ENCODE data around the gene DHX29. TPM values are rescaled to one million over a fixed set of nuclear protein-coding genes. Genes with fewer than 3 reads are reported as not detected.

DHX29 gene
- total RNA-seq, 1 experiment from 2014 or later, result 24.3 TPM

DNA sequence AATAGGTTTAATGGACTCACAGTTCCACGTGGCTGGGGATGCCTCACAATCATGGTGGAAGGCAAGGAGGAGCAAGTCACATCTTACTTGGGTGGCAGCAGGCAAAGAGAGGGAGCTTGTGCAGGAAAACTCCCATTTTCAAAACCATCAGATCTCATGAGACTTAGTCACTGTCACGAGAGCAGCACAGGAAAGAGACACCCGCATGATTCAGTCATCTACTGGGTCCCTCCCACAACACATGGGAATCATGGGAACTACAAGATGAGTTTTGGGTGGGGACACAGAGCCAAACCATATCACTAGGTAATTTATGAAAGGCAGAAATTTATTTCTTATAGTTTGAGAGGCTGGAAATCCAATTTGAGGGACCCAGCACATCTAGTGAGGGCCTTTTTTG lies 40.3 kb upstream of the DHX29 start:
- no peak for TF ChIP-seq YY1 (IDR thresholded peaks at IDR 0.05; ENCODE audit: extremely low read depth, insufficient replicate concordance, low read depth, low read length)
- no peak for TF ChIP-seq SRF (IDR thresholded peaks at IDR 0.05; ENCODE audit: low read depth)
- TF ChIP-seq, protein P1, sequence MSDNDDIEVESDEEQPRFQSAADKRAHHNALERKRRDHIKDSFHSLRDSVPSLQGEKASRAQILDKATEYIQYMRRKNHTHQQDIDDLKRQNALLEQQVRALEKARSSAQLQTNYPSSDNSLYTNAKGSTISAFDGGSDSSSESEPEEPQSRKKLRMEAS (IDR thresholded peaks at IDR 0.05), result no peak
- no peak for TF ChIP-seq TCF7L2 (IDR thresholded peaks at IDR 0.05; ENCODE audit: borderline replicate concordance, extremely low read depth, insufficient read depth, insufficient read length)
- TF ChIP-seq, protein P2, sequence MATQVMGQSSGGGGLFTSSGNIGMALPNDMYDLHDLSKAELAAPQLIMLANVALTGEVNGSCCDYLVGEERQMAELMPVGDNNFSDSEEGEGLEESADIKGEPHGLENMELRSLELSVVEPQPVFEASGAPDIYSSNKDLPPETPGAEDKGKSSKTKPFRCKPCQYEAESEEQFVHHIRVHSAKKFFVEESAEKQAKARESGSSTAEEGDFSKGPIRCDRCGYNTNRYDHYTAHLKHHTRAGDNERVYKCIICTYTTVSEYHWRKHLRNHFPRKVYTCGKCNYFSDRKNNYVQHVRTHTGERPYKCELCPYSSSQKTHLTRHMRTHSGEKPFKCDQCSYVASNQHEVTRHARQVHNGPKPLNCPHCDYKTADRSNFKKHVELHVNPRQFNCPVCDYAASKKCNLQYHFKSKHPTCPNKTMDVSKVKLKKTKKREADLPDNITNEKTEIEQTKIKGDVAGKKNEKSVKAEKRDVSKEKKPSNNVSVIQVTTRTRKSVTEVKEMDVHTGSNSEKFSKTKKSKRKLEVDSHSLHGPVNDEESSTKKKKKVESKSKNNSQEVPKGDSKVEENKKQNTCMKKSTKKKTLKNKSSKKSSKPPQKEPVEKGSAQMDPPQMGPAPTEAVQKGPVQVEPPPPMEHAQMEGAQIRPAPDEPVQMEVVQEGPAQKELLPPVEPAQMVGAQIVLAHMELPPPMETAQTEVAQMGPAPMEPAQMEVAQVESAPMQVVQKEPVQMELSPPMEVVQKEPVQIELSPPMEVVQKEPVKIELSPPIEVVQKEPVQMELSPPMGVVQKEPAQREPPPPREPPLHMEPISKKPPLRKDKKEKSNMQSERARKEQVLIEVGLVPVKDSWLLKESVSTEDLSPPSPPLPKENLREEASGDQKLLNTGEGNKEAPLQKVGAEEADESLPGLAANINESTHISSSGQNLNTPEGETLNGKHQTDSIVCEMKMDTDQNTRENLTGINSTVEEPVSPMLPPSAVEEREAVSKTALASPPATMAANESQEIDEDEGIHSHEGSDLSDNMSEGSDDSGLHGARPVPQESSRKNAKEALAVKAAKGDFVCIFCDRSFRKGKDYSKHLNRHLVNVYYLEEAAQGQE (IDR thresholded peaks at IDR 0.05; ENCODE audit: low read depth), result no peak
- no peak for TF ChIP-seq POLR2AphosphoS5 (IDR thresholded peaks at IDR 0.05; ENCODE audit: low read depth, low read length)
- TF ChIP-seq SP1 (IDR thresholded peaks at IDR 0.05; ENCODE audit: low read depth), result no peak
- TF ChIP-seq POLR2A (IDR thresholded peaks at IDR 0.05; ENCODE audit: borderline replicate concordance, extremely low read depth, insufficient read depth, insufficient read length), result no peak
- intact Hi-C loops (cut with micrococcal nuclease), result no loop called here
- RAD21 ChIA-PET (ENCODE audit: low non-redundant PET in 1 of 2, low total read pairs in 2 of 2, uncharacterized antibody in 2 of 2, unreplicated experiment in 2 of 2), result no interaction called here
- CTCF ChIA-PET, result no interaction called here
- ATAC-seq (no peak), DNase-seq (ENCODE audit: low read depth, low spot score) (no peak)
- peaks cover 11% of the 10 kb centered on the region for H3K79me2 ChIP-seq (ENCODE audit: insufficient read depth, low read length)
- H3K9me2 ChIP-seq (ENCODE audit: insufficient read depth), result no peaks in the 10 kb centered on the region
- no peak overlapping the region for H2AFZ ChIP-seq (ENCODE audit: low read depth, low read length, poor library complexity, severe bottlenecking)
- H3K4me1 ChIP-seq (ENCODE audit: control insufficient read depth in 1 of 2, insufficient read depth in 2 of 2, low read length in 2 of 2), result no peaks in the 10 kb centered on the region
- POLR2A ChIA-PET, result no interaction called here
- H4K20me1 ChIP-seq (ENCODE audit: insufficient read depth), result no peaks in the 10 kb centered on the region; the same call in 1 of the 2 replicates
- H3K4me2 ChIP-seq (ENCODE audit: low read length), result no peak overlapping the region
- H3K36me3 ChIP-seq (ENCODE audit: control insufficient read depth in 1 of 2, insufficient read depth in 2 of 2, low read length in 2 of 2), result peaks cover 47% of the 10 kb centered on the region in 2 experiments; a peak in 3 of 4 replicates
- H3K9ac ChIP-seq (ENCODE audit: low read length), result no peak overlapping the region
- no peak overlapping the region for H3K4me3 ChIP-seq (replicated peaks in 1 of 2; ENCODE audit: low read depth in 1 of 2, low read length in 2 of 2)
- H3K27ac ChIP-seq (ENCODE audit: low read depth, low read length), result no peak overlapping the region
- no TSS peak for BruUV-seq (replicated peaks)
- no peaks in the 10 kb centered on the region for H3K9me3 ChIP-seq (ENCODE audit: control insufficient read depth in 1 of 2, insufficient read depth in 1 of 2, low read depth in 1 of 2, low read length in 2 of 2)
- no peaks in the 10 kb centered on the region for H3K27me3 ChIP-seq (ENCODE audit: insufficient read depth, low read length)

Data from HCT116 (cell line).